CD4-positive, alpha-beta T cell treated with Interleukin-4 for 4 hours (primary cell): ENCODE results near the gene MROH7.
"Not testable (repeated sequence)": the region's sequence is repeated elsewhere in the genome, so short reads cannot be mapped to it uniquely, and the experiment has no call there.

Source experiments
- DNase-seq: peaks from one replicate; pipeline ENCODE4 v3.0.0-alpha.2; 2020

Gene MROH7

GRCh38 chr1:54610601-54611580, 30.7 kb upstream of the MROH7 start:
- no peak for DNase-seq

GRCh38 chr1:54611621-54612020, 30.0 kb upstream of the MROH7 start:
- DNase-seq, result no peak

DNA sequence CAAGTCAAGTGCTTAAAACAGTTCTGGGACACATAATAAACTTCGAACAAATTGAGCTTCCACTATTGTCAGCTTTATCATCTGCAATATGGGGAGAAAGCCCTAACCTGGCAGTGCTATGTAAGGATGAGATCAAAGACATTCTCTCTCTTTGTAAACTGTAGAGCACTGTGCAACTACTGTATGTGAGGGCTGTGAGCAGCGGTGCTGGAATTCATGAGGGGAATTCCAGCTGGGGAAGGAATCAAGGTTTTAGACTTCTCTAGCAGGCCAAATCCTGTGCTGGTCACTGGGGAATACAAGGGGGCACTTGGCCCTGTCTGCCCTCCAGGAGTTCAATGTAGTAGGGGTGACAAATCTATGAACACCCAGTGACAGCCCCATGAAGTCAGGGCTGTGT, 27.6 kb upstream of the MROH7 start:
- DNase-seq, result no peak

DNA sequence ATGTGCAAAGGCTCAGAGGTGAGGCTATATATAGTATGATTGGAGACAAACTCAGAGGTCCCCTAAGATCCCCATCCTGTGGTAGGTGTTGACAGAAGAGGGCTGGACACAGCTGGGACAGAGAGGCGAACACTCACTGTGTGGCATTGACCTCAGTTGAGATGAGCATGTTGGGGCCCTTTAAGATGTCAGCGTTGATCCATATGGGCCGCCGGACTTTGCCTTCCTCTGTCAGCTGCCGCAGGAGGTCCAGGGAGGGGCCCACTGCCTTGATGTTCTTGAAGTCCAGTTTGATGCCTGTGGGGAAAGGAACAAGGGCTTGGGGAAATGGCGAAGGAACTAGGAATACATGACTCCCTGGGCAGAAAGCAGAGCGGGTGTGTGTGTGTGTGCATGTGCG, 27.0 kb upstream of the MROH7 start:
- DNase-seq, result no peak

DNA sequence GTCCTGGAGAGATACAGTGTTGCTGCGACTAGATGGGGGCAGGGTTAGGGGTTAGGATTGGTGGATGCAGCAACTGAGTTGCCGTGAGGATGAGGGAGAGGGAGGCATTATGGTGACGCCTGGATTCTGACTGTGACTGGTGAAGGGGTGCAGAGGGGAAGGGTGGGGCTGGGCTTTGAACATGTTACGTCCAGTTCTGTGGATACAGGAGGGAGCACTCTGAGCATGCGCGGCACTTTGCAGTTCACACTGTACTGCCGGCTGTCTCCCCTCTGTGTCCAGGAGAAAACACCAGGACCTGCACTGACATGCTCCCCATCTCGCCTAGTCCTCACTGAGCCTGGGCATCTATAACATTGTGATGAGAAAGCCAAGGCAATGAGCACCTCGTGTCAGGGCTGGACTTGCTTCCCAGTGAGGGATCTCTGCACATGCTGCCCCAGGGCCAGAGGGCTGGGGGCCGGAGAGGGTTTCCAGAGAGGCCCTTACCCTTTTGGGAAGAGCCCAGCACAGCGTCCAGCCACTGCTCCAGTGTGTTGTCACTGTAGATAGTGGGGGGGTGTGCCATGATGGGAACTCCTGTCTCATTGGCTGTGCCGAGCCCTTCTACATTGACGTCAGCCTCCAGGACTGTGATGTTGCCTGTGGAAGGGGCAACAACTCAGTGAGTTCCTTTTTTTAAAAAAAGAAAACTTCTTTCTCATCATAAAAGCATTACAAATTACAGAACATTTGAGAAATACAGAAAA, 25.9 kb upstream of the MROH7 start:
- no peak for DNase-seq

GRCh38 chr1:54619749-54620148, 21.8 kb upstream of the MROH7 start:
- DNase-seq, result no peak

DNA sequence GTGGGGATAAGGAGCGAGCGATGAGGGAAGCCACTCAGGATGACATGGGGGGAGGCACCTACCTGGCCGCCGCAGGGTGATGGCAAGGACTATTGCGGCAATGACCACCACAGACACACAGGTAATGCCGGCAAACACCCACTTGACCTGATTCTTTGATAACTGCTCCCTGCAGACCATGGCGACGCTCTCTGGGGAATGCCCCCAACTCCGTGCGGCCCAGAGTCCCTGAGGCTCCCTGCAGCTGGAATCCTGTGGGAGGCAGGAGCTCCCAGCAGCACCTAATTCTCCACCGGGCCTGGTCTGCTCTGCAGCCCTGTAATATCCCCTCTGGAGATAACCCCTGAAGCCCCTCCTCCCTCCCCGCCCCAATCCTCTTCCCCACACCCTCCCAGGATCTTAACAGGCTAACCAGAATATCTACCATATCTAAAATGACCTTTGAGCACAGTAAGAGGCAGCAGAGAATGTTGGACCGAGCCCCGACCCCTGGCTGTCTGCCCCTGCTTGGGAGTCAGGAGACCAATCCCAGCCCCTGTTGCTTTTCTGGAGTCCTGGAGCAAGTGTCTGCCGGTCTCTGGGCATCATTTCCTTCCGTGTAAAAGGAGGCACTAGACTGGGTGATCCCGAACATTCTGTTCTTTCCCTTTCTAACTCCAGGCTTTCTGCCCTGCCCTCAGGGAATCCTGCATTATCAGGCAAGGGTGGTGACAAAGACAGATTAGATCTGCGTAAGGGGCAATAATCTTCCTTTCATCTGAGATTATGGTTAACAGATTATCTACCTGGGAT, 18.2 kb upstream of the MROH7 start, which contains the start of gene FAM151A:
Gene FAM151A, minus strand, starts transcription at position 310 of the 792 bp plus-strand sequence. Its CDS starts 130 bp downstream, at position 180.
- DNase-seq, result no peak

DNA sequence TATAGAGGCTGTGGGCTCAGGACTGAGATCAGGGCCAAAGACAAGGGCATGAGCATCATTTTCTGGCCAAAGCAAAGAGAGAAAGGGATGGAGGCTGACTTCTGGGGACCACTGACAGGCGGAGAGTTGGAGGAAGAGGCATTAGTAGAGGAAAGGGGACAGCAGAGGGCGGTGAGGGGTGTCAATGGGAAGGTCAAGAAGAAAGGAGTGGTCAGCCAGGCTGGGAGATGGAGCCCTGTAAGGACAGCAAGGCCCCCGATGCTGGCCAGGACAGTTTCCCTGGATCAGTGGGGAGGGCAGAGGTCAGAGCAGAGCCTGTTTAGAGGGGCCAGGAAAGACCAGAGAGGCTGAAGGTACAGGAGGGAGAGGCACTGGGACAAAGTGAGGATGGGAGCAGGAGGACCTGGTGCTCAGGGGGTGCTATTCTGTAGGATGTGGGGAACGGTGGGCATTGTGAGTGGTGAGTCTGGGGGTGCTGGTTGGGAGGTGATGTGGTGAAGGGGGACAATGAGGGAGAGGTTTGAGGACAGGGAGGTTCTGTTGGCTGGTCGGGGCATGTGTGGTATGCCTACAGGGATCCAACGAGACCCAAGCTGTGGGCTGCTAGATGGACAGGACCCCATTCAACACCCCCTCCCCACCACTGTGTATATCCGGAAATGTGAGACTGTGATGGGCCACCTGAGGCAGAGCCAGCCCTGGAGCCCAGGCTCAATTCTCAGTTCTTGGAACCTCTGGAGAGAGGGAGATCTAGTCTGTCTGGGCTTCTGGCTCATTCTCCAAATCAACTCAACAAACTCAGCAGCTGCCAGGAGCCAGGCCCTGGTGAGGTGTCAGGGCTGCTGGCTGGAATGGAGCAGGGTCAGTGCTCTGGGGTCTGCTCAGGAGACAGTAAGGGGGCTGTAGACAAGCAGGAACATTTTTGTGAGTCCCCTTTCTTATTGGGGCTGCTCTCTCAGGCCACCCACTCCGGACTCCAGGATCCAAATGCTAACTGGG, 16.8 kb upstream of the MROH7 start:
- no peak for DNase-seq

GRCh38 chr1:54627196-54627595, 14.4 kb upstream of the MROH7 start:
- no peak for DNase-seq

- not testable (repeated sequence) for DNase-seq
Observed at GRCh38 chr1:54635804-54636203, 5.8 kb upstream of the MROH7 start.

- DNase-seq, result not testable (repeated sequence)
Observed at GRCh38 chr1:54636461-54637446, 4.8 kb upstream of the MROH7 start.

DNA sequence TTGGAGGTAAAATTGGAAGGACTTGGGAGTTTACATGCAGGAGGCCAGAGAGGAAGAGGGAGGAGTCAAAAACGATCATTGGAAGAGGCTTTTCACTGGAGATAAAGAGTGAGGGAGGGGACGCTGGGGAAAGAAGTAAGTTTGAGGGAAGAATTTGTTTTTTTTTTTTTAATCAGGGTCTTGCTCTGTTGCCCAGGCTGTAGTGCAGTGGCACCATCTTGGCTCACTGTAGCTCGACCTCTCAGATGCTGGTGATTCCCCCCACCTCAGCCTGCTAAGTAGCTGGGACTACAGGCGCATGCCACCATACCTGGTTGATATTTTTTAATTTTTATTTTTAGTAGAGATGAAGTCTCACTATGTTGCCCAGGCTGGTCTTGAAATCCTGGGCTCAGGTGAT, 1.2 kb upstream of the MROH7 start:
- DNase-seq, result no peak

GRCh38 chr1:54643736-54644135, 2.1 kb downstream of the MROH7 start:
- DNase-seq, result no peak

- DNase-seq, result no peak
Observed at GRCh38 chr1:54645806-54646676, 4.5 kb downstream of the MROH7 start.

- DNase-seq, result no peak
Observed at GRCh38 chr1:54649130-54649898, 7.7 kb downstream of the MROH7 start.

GRCh38 chr1:54649921-54650320, 8.3 kb downstream of the MROH7 start:
- no peak for DNase-seq

DNA sequence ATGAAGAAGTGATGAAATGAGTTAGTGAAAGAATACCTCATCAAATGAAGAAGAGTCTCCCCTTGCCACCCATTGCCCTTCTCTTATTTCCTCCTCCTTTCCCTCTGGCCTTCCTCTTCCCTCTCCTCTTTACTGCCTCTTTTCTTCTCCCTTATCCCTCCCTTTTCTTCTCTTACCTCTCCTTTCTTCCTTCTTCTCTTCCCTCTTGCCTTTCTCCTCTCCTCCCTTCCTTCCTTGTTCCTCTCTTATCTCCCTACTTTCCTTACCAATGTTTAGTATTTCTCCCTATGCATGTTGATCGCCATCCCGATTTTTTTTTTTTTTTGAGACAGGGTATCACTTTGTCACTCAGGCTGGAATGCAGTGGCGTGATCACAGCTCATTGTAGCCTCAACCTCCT, 8.8 kb downstream of the MROH7 start:
- no peak for DNase-seq

DNA sequence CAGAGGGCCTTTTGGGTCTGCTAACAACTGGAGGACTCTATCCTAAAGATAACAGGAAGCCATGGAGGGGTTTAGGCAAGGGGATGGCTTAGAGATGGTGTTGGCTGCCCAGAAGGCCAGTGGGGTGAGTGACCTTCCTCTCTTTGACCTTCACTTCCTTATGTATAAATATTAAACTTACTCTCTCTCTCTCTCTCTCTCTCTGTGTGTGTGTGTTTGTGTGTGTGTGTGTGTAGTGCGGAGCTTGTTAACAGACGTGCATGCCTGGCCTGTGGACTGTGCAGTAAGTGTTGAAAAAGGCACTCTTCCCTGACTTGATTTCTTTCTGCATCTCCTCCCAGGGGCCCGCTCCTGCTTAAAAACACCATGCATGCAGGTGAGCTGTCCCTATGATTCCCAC, 10.0 kb downstream of the MROH7 start:
- DNase-seq, result no peak

- no peak for DNase-seq
Observed at GRCh38 chr1:54652168-54652567, 10.6 kb downstream of the MROH7 start.
